HG03439 (cell line): ENCODE measurements around the gene REEP5.
A peak's percentile ranks its signal among the peaks of the same experiment; 100 is the strongest.
"Not testable (repeated sequence)": the region's sequence is repeated elsewhere in the genome, so short reads cannot be mapped to it uniquely, and the experiment has no call there.

ENCODE experiments used
- ATAC-seq: cut with Tn5 transposase; IDR thresholded peaks from one replicate; pipeline ENCODE4 v1.9.1; 2021; ENCODE audit warnings: mild to moderate bottlenecking, moderate library complexity; ENCODE audit not compliant: unreplicated experiment

The REEP5 gene

GRCh38 chr5:112921833-112922817 lies at the start of gene REEP5:
TSS of gene REEP5 (minus strand) at chr5:112922227. CDS start at chr5:112922190, 37 bp downstream.
- peak; percentile 62 for ATAC-seq

- ATAC-seq = no peak
Measured at GRCh38 chr5:112971276-112971675, 49.2 kb upstream of the REEP5 start.

GRCh38 chr5:112968411-112969106 lies 46.5 kb upstream of the REEP5 start:
- ATAC-seq = no peak

DNA sequence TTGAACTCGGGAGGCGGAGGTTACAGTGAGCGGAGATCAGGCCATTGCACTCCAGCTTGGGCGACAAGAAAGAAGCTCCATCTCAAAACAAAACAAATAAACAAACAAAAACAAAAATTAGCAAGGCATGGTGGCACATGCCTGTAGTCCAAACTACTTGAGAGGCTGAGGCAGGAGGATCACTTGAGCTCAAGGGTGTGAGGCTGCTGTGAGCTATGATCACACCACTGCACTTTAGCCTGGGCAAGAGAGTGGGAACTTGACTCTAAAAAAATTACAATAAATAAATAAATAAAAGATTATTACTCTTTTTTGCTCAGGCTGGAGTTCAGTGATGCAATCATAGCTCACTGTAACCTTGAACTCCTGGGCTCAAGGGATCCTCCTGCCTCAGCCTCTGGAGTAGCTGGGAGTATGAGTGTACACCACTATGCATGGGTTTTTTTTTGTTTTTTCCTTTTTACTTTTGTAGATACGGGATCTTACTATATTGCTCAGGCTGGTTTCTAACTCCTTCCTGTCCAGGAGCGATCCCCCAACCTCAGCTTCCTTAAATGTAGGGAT lies 45.6 kb upstream of the REEP5 start:
- no peak for ATAC-seq

DNA sequence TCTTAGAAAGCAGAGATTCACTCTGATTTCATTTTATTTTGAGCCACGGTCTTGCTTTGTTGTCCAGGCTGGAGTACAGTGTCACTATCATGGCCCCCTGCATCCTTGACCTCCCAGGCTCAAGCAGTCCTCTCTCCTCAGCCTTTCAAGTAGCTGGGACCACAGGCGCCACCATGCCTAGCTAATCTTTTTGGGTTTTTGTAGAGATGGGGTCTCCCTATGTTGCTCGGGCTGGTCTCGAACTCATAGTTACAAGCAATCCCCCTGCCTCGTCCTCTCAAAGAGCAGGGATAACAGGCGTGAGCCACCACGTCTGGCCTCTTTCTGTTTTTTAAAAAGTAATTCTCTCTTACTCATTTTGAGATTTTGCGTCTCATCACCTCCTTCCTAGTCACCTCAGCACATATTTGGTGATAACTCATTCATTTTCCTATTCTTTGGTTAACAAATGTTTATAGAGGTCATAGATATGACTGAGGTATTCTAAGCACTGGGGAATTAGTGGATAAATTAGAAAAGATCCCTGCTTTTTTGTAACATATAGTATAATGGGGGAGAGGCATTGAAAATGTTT lies 43.8 kb upstream of the REEP5 start:
- ATAC-seq = no peak

DNA sequence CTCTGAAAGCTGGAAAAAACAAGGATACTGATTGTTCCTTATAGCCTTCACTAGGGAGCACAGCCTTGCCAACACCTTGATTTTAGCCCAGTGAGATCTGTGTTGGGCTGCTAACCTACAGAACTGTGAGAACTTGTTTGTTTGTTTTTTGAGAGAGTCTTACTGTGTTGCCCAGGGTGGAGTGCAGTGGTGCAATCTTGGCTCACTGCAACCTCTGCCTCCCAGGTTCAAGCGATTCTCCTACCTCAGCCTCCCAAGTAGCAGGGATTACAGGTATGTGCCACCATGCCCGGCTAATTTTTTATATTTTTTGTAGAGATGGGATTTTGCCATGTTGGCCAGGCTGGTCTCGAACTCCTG lies 41.3 kb upstream of the REEP5 start:
- not testable (repeated sequence) for ATAC-seq

DNA sequence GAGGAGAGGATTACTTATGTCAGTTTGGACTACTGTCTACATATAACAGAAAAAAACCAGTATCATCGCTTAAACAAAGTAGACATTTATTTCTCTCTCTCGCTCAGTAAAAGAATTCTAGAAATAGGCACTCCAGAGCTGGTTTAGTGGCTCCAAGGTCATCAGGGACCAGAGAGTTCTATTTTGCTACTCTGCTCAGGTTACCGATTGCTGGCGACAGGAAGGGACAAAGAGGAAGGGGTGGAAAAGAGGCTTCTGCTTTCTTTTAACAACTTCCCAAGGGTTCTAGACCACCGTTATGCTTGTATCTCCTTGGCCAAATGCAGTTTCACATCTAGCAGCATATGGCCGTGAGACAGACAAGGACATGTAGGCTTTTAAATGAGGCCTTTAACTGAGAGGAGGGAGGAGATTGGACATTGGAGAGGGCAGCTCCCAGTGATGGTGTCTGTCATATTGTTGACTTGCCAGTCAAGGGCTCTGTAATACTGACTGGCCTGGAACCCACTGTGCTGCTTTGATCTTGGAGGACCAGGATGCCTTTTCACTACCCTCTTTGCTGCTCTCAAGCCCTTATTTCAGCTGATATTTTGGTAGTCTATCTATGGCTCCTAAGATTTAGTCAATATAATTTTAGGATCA lies 39.0 kb upstream of the REEP5 start:
- no peak for ATAC-seq

- ATAC-seq = no peak
Measured at GRCh38 chr5:112960315-112960714, 38.3 kb upstream of the REEP5 start.

GRCh38 chr5:112959872-112960271 lies 37.8 kb upstream of the REEP5 start:
- ATAC-seq = not testable (repeated sequence)

GRCh38 chr5:112958093-112959088 lies 36.4 kb upstream of the REEP5 start:
- peak; percentile 84 for ATAC-seq

DNA sequence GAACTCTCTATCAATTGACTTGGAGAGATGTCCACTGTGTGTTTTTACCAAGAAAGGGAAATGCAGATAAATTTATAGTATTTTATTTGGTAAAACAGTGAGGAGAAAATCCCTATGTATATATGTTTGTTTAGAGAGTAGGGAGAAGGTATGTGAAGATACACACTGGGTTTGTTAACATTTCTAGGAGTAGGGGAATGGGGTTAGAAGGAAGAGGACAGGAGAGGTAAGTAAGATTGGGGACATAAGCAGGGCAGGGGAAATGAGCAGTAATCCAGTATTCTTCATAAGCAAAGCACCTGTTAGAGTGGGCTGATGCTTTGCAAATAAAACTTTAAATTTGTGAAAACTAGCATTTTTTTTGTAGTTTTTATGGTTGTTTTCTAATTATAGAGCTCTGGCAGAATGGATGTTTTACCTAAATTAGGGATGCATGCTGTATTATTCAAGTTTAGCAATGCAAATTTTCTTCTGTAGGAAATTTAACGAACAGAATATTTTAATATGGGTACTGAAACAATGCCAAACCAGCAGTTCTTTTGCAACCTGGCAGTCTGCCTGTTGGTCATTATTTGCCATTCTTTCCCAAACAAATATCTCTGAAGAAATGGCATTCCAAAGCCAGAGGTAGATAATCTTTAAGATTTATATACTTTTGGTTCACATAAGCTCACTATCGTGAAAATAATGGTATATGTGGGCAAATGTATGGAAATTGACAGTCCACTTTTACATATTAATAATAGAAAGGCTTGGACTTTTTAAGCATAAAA lies 35.2 kb upstream of the REEP5 start:
- no peak for ATAC-seq

DNA sequence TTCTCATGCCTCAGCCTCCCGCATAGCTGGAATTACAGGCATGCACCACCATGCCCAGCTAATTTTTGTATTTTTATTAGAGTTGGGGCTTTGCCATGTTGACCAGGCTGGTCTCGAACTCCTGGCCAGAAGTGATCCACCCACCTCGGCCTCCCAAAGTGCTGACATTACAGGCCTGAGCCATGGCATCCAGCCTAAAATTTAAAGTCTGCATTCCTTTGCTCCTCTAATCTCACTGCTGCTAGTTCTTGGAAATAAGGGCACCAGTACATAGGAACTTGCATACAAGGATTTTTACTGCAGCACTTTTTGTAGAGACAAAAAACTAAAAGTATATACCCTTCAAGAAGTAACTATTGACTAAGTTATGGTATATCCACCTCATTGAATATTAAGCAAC lies 34.6 kb upstream of the REEP5 start:
- ATAC-seq = no peak

DNA sequence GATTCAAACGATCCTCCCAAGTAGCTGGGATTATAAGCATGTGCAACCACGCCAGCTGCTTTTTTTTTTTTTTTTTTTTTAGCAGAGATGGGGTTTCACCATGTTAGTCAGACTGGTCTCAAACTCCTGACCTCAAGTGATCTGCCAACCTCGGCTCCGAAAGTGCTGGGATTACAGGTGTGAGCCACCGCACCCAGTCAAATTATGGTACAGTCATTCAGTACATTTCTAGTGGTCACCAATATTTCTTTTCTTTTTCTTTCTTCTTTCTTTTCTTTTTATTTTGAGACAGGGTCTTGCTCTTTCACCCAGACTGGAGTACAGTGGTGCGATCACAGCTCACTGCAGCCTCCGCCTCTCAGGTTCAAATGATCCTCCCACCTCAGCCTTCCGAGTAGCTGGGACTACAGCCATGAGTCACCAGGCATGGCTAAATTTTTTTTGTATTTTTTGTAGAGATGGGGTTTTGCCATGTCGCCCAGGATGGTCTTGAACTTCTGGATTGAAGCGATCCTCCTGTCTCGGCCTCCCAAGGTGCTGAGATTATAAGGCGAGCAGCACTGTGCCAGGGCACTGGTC lies 29.2 kb upstream of the REEP5 start:
- ATAC-seq = peak; percentile 97

DNA sequence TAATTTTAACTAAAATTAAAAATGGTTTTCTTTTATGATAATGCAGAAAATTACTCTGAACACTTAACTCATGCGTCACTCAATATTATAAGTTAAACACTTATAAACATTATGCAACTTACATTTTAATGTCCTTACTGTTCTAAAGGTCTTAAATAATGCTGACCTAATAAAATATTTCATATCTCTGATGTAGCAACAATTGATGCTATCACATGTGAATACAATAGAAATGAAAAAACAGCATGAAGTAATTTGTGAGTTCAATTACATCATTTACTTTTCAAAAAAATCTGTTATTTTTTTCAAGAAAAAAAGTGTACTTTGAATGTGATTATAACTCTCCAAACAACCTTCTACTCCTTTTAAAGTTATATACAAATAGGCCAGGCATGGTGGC lies 26.4 kb upstream of the REEP5 start:
- no peak for ATAC-seq

- no peak for ATAC-seq
Measured at GRCh38 chr5:112940670-112941069, 18.6 kb upstream of the REEP5 start.

DNA sequence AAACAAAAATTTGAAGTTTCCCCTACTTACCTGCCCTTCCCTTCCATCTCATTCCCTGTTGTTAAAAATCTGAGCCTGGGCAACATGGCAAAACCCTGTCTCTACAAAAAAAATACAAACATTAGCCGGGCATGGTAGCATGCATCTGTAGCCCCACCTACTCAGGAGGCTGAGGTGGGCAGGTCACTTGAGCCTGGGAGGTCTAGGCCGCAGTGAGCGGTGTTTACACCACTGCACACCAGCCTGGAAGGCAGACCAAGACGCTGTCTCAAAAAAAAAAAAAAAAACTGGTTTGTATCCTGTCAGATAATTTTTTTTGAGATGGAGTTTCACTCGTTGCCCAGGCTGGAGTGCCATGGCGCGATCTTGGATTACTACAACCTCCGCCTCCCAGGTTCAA lies 16.3 kb upstream of the REEP5 start:
- no peak for ATAC-seq

DNA sequence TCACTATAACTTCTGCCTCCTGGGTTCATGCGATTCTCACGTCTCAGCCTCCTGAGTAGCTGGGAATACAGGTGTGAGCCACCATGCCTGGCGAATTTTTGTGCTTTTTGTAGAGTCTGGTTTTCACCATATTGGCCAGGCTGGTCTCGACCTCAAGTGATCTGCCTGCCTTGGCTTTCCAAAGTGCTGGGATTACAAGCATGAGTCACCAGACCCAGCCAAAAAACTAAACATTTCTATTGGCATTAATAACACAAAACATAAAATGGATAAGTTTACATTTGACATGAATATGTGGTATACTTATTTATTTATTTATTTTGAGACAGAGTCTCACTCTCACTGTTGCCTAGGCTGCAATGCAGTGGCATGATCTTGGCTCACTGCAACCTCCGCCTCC lies 13.6 kb upstream of the REEP5 start:
- ATAC-seq = no peak

GRCh38 chr5:112934366-112934663 lies 12.3 kb upstream of the REEP5 start:
- ATAC-seq = no peak
